ENCODE results near the gene MS4A4E.
"Not testable (repeated sequence)": the region's sequence is repeated elsewhere in the genome, so short reads cannot be mapped to it uniquely, and the experiment has no call there.

Gene MS4A4E

DNA sequence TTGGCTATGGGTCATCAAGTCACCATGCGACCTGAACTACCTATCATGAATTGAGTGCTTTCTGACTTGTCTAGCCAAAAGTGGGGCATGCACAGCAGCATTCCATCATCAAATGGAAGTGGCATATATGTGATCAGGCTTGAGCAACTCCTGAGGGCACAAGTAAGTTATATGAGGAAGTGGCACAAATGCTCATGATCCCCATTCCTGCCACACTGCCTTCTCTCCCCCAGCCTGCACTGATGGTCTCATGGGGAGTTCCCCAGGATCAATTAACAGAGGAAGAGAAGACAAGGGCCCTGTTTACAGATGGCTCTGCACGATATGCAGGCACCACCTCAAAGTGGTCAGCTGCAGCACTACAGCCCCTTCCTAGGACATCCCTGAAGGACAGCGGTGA lies 21.8 kb downstream of the MS4A4E start:
- DNase-seq = no peak

DNA sequence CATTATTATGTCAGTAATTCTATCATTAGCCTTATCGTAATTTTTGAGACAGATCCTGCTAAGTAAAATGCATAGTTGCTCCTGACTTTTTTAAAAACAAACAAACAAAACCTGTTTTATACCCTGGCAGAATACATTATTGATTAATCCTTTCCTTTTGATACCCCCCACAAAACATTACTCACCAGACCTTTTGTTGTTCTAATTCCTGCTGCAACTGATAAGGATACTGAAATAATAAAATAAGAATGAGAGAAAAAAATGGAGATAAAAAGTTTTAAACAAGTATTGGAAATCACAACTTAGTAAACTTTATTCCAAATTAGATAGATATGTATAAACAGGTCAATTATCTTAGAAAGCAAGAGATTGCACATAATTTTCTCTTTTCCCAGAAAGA lies 28.6 kb downstream of the MS4A4E start:
- DNase-seq = no peak

GRCh38 chr11:60211206-60211605 lies 31.7 kb downstream of the MS4A4E start:
- DNase-seq = no peak

DNA sequence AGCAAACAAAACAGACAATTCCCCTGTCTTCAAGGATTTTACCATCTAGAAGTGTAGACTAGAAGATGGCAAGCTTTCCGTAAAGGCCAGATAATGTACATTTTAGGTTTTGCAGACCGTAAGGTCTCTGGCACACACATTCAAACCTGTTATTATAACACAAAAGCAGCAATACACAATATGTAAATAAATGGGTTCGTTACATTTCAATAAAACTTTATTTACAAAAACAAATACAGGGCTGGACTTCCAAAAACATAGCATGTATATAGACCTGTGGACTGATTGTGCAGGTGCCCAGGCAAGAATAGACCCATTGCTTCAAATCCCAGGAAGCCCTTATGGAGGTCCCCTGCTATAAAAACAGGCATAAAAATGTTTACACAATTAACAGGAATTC lies 33.0 kb downstream of the MS4A4E start:
- no peak for DNase-seq

GRCh38 chr11:60208951-60209350 lies 34.0 kb downstream of the MS4A4E start:
- no peak for DNase-seq

- no peak for DNase-seq
Measured at GRCh38 chr11:60208146-60208895, 34.6 kb downstream of the MS4A4E start.

- no peak for DNase-seq
Measured at GRCh38 chr11:60206616-60207015, 36.3 kb downstream of the MS4A4E start.

DNA sequence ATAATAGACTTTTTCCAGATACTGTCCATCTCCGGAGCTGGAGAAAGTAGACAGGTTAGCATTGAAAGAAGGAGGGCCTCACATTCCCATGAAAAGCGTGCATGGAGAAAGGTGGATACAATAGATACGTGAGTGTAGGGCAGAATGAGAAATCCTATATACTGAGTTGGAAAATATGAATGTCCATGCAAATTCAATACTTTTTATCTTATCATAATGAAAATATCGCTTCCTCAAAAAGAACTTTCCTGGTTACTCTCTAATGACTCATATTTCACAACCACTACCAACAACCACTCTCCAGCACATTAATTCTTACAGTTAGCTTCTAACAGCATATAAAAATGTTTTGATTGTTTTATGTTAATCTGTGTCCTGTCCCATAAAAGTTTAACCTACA lies 38.0 kb downstream of the MS4A4E start:
- no peak for DNase-seq

DNA sequence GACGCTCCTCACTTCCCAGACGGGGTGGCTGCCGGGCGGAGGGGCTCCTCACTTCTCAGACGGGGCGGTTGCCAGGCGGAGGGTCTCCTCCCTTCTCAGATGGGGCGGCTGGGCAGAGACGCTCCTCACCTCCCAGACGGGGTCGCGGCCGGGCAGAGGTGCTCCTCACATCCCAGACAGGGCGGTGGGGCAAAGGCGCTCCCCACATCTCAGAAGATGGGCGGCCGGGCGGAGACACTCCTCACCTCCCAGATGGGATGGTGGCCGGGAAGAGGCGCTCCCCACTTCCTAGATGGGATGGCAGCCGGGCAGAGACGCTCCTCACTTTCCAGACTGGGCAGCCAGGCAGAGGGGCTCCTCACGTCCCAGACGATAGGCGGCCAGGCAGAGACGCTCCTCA lies 41.6 kb downstream of the MS4A4E start:
- not testable (repeated sequence) for DNase-seq

- DNase-seq = no peak
Measured at GRCh38 chr11:60197442-60197841, 45.5 kb downstream of the MS4A4E start.

DNA sequence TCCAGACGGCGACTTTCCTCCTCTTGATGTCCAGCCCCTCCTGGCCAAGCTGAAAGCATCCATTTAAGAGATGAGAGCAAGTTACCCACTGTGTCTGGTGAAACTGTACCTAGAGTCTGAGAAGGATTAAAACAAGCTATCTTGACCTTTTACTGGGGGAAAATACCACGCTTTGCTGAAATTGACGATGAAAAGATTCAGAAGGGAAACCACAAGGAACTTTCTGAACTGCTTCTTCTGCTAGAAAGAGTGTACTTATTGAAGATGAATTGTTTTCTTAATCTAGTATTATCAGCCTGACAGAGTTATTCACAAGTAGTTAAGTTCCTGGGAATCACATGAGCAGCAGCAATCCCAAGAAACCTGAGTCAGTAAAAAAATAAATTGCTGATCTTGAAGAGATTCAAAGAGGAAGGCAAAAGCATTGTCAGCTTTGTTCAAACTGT lies 47.0 kb downstream of the MS4A4E start:
- DNase-seq = no peak

- no peak for DNase-seq
Measured at GRCh38 chr11:60194511-60194910, 48.4 kb downstream of the MS4A4E start.

DNA sequence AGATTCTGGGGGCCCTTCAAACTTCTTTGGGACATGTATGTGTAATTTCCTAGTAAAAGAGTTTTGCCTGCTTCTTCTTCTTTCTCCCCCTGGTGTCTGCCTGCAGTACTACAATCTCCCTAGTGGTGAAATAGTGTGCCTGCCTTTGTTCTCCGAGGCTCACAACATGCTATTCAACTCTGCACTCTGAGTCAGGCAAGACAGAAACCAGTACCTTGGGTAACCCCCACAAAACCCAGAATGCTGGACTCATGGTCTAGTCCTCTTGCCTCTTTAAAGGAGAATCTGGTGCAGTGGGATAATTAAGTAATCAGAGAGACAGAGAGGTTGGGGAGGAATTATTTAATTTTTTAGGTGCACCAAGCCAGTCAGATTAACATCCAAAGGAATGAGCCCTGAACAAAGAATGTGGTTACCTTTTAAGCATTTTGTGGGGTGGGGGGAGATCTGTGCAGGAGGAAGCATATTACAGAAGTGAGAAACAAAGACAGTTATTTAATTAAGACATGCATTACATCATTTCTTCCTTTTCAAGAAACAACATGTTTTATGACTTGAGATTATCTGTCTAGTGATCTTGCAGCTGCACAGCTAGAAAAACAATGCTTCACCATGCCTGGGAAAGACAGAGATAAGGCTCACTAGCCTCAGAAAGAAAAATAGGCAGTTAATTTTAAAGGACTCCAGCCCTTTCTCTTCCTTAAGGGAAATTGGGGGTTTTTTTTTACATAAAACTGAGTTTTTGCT lies 49.1 kb downstream of the MS4A4E start:
- peak; percentile 13 for DNase-seq

GRCh38 chr11:60192564-60192963 lies 50.4 kb downstream of the MS4A4E start:
- not testable (repeated sequence) for DNase-seq

DNA sequence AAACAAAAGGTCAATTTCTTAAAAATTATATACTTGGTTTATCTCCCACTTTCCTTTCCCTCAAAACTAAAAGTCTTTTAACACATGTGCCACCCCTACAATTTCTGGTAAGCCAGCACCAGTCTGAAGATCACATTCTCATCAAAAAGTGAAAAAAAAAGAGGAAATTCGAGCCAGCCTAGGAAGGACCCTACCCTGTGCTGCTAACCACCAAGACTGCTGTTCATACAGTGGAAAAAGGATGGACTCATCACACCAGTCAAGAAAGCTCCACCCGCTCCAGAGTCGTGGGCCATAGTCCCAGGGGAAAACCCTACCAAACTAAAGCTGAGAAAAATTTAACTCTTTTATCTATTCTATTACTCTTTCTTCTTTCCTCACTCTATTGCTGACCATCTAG lies 54.5 kb downstream of the MS4A4E start:
- DNase-seq = not testable (repeated sequence)

GRCh38 chr11:60186128-60186527 lies 56.8 kb downstream of the MS4A4E start:
- DNase-seq = not testable (repeated sequence)

DNA sequence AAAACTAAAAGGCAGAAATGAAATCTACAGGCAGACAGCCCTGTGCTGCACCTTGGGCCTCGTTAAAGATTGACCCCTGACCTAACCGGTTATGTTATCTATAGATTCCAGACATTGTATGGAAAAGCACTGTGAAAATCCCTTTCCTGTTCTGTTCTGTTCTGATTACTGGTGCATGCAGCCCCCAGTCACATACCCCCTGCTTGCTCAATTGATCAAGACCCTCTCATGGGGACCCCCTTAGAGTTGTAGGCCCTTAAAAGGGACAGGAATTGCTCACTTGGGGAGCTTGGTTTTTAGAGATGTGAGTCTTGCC lies 57.5 kb downstream of the MS4A4E start:
- not testable (repeated sequence) for DNase-seq

GRCh38 chr11:60184824-60185511 lies 58.0 kb downstream of the MS4A4E start:
- DNase-seq = no peak

- DNase-seq = no peak
Measured at GRCh38 chr11:60183591-60184205, 59.2 kb downstream of the MS4A4E start.

DNA sequence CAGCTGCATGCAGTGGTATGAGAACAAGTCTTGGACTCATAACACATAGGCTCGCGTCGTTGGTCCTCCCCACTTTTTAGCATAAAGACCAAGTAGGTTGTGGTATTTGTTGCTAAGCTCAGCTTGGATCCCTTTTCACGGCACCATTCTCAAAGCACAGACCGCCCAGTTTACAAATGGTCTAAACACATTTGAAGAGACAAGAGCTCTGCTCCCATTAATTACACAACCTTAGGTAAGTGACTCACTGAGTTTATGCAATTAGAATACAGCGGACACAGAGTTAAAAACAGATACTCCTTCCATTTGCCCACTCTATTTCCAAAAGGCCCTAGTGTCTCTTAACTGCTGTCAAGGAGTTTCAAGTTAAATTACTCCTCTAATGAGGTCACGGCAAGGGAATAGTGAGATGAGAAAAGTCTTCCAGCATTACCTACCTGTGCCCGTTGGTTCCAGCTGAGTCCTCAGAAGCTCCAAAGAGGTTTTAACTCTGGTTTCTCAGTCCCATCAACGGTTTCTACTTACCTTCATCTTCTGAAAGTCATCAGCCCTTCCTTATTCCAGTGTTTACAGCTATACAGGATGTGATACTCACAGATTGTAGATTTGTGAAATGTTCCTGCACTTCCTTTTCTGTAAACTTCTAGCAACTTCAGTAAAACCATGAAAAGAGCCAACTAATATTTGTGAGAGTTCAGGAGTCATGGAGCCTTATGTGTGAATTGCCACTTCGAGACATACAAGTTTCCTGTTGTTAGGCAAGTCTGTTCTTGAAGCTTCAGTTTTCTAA lies 60.2 kb downstream of the MS4A4E start, which contains the start of gene MS4A6A:
MS4A6A (minus strand) TSS at position 543 of the 790 bp plus-strand sequence. CDS start 1,356 bp downstream, outside the sequence.
- DNase-seq = no peak

GRCh38 chr11:60175860-60176275 lies 67.1 kb downstream of the MS4A4E start:
- DNase-seq = no peak

DNA sequence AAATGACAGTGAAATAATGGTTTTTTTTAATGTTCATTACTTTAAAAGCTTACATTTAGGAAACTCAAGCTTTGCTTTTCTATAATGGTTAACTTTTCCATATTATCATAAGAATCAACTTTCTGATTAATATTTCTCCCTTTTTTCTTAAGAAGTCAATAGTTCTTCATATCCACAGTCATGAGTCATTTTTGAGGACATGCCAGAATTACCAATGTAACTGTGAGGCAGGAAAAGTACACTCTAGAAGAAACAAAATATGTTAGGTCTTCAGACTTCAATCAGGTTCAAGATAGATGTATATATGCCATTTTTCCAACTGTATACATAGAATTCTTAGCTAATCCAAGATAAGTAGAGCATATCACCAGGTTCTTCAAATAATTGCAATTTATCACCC lies 70.9 kb downstream of the MS4A4E start:
- no peak for DNase-seq

Data from activated CD4-positive, alpha-beta T cell treated with anti-CD3 and anti-CD28 coated beads for 1 hour (primary cell).